Gastrocnemius medialis (tissue), 4 donors: ENCODE results near the gene CNKSR2.

Source experiments
- POLR2A ChIP-seq, 2 donors: fragments of 450-650 bp; IDR thresholded peaks; one replicate each; pipeline ENCODE4 v1.6.1; 2017; ENCODE audit warnings: antibody characterized with exemption in 2 of 2, mild to moderate bottlenecking in 2 of 2, moderate library complexity in 2 of 2
- TF ChIP-seq, protein P1 (sequence below), 5 experiments: fragments of 450-650 bp in 3 of 5; fragments of 200-600 bp in 2 of 5; sonication (generic) in 2 of 5; IDR thresholded peaks in 4 of 5; conservative IDR thresholded peaks in 1 of 5; 1 replicate in 4 of 5; 2 replicates in 1 of 5; pipeline ENCODE4 v1.5.1; 2016 to 2019; ENCODE audit warnings: antibody characterized with exemption in 5 of 5, mild to moderate bottlenecking in 3 of 5, moderate library complexity in 3 of 5

DNA sequence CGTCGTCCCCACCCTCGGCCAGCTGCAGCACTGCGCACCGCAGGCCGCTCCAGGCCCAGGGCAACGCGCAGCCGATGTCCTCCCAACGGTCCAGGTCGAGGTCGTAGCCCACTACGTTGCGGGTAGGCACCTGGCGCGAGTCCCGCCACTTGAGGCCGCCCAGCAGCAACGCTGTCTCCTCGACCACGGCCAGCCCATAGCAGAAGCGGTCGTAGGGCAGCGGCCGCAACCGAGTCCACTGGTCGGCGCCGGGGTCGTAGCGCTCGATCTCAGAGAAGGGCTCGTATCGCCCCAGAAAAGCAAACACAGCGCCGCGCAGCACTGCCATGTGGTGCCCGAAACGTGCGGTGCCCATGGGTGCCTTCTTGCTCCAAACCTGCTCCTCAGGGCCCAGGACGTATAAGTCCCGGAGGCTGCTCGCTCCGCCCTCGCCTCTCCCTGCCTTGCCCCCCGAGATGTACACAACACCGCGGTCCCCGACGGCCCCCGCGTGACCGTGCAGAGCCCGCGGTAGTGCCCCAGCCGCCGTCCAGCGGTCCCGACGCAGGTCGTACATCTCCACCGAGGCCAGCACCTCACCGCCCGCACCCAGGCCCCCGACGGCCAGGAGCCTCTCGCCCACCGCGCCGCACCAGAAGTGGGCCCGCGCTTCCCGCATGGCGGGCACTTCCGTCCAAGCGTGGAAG lies 281.8 kb downstream of the CNKSR2 start:
- TF ChIP-seq, protein P1, sequence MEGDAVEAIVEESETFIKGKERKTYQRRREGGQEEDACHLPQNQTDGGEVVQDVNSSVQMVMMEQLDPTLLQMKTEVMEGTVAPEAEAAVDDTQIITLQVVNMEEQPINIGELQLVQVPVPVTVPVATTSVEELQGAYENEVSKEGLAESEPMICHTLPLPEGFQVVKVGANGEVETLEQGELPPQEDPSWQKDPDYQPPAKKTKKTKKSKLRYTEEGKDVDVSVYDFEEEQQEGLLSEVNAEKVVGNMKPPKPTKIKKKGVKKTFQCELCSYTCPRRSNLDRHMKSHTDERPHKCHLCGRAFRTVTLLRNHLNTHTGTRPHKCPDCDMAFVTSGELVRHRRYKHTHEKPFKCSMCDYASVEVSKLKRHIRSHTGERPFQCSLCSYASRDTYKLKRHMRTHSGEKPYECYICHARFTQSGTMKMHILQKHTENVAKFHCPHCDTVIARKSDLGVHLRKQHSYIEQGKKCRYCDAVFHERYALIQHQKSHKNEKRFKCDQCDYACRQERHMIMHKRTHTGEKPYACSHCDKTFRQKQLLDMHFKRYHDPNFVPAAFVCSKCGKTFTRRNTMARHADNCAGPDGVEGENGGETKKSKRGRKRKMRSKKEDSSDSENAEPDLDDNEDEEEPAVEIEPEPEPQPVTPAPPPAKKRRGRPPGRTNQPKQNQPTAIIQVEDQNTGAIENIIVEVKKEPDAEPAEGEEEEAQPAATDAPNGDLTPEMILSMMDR (IDR thresholded peaks at IDR 0.05 in 4 of 5, conservative IDR thresholded peaks at IDR 0.05 in 1 of 5): no peak
- TF ChIP-seq POLR2A (IDR thresholded peaks at IDR 0.05): no peak
